ENCODE data around the gene NABP1. TPM values are rescaled to one million over a fixed set of nuclear protein-coding genes. Genes with fewer than 3 reads are reported as not detected.

NABP1 gene
- polyA plus RNA-seq, 1 of the 3 experiments (the other 2 are of a cell fraction): 19.1 TPM

GRCh38 chr2:191645032-191645431 is 32.9 kb upstream of the NABP1 start:
- POLR2A ChIA-PET: no interaction called here

More at GRCh38 chr2:191645032-191645431, 32.9 kb upstream of the NABP1 start:
- Histone ChIP-seq H3K9me3 (no peaks in the 10 kb centered on the region), H3K27ac (ENCODE audit: low read depth in 2 of 2, low read length in 1 of 2) (no peak overlapping the region), H3K4me2 (no peak overlapping the region), H3F3A (replicated peaks; ENCODE audit: insufficient read depth) (no peaks in the 10 kb centered on the region), H2AFZ (ENCODE audit: low read depth) (no peak overlapping the region), H3K79me2 (ENCODE audit: insufficient read depth) (no peaks in the 10 kb centered on the region), H3K4me3 (ENCODE audit: low read depth in 2 of 2, low read length in 1 of 2) (no peak overlapping the region), H3K36me3 (replicated peaks in 1 of 2; ENCODE audit: control insufficient read depth in 1 of 2, insufficient read depth in 2 of 2, low read length in 1 of 2) (no peaks in the 10 kb centered on the region), H3K9me2 (no peaks in the 10 kb centered on the region), H3K9ac (no peak overlapping the region), H3K27me3 (ENCODE audit: insufficient read depth) (no peaks in the 10 kb centered on the region), H4K20me1 (ENCODE audit: insufficient read depth) (no peaks in the 10 kb centered on the region), H3K4me1 (ENCODE audit: control insufficient read depth in 1 of 2, insufficient read depth in 2 of 2, low read depth in 1 of 2, low read length in 1 of 2) (peaks cover 0 to 3% of the 10 kb centered on the region in 2 experiments; a peak in 2 of 4 replicates)
- DNase-seq: no peak
- no peak for TF ChIP-seq POLR2AphosphoS5 (IDR thresholded peaks at IDR 0.05; ENCODE audit: low read depth, low read length)
- no peak for TF ChIP-seq SIN3A (IDR thresholded peaks at IDR 0.05; ENCODE audit: borderline replicate concordance, low read depth, low read length)
- TF ChIP-seq GATA2 (CRISPR knock-in tag; IDR thresholded peaks at IDR 0.05): no peak
- TF ChIP-seq TCF12 (IDR thresholded peaks at IDR 0.05): no peak
- TF ChIP-seq NRF1 (IDR thresholded peaks at IDR 0.05; ENCODE audit: low read depth, low read length): no peak
- TF ChIP-seq FOXJ3 (CRISPR knock-in tag; IDR thresholded peaks at IDR 0.05): no peak
- no peak for TF ChIP-seq EZH2phosphoT487 (IDR thresholded peaks at IDR 0.05; ENCODE audit: borderline replicate concordance, low read depth)
- no peak for TF ChIP-seq USF1 (IDR thresholded peaks at IDR 0.05; ENCODE audit: borderline replicate concordance, low read depth)
- no peak for TF ChIP-seq MAX (IDR thresholded peaks at IDR 0.05; ENCODE audit: low read depth)
- no peak for TF ChIP-seq ELF1 (IDR thresholded peaks at IDR 0.05)
- TF ChIP-seq RFX5 (IDR thresholded peaks at IDR 0.05; ENCODE audit: low read length): no peak
- no peak for TF ChIP-seq USF2 (IDR thresholded peaks at IDR 0.05; ENCODE audit: borderline replicate concordance, low read depth, low read length)
- no peak for TF ChIP-seq TAF1 (IDR thresholded peaks at IDR 0.05; ENCODE audit: borderline replicate concordance, low read depth, low read length)
- TF ChIP-seq RCOR1 (IDR thresholded peaks at IDR 0.05; ENCODE audit: low read length): no peak
- no peak for TF ChIP-seq SMC3 (IDR thresholded peaks at IDR 0.05; ENCODE audit: low read depth, low read length)
- TF ChIP-seq CTCF (IDR thresholded peaks at IDR 0.05): no peak
- no peak for TF ChIP-seq PBX3 (IDR thresholded peaks at IDR 0.05)
- TF ChIP-seq RXRA (IDR thresholded peaks at IDR 0.05; ENCODE audit: borderline replicate concordance, low read depth): no peak
- 100% methylated on average over 1 of the region's 1 CpG for WGBS (ENCODE audit: low lambda C conversion rate)
- CTCF ChIA-PET: interaction anchor here (1.0 kb wide), 1 partner anchor 24 kb away, joined by 3 read pairs; no protein-coding TSS in a partner anchor
